Epithelial cell of proximal tubule (primary cell): ENCODE measurements around the gene ZNF740. TPM values are rescaled to one million over a fixed set of nuclear protein-coding genes. Genes with fewer than 3 reads are reported as not detected.

ENCODE experiments used
- DNase-seq: peaks from one replicate; pipeline ENCODE4 v3.0.0-alpha.2; 2011; ENCODE audit warnings: low read depth
- H3K4me3 ChIP-seq: 2 replicates; pipeline ENCODE4 v1.5.1; 2011; ENCODE audit warnings: low read depth, mild to moderate bottlenecking, low read length
- total RNA-seq: library from RNA; depleted of rRNA; stranded (reverse); fragments of >200 nt; gene quantifications from 2 replicates; pipeline ENCODE4 v1.2.3, GENCODE V29; 2015
- TF ChIP-seq, protein P1 (sequence below): conservative IDR thresholded peaks from 2 replicates; pipeline ENCODE4 v1.5.1; 2012; ENCODE audit warnings: low read depth, mild to moderate bottlenecking, low read length

The ZNF740 gene
- total RNA-seq, 1 donor from 2014 or later = 5.5 TPM

GRCh38 chr12:53232646-53233461 lies 52.3 kb downstream of the ZNF740 start:
- H3K4me3 ChIP-seq = peak overlapping the region; percentile 47
- no peak for DNase-seq
- TF ChIP-seq, protein P1, sequence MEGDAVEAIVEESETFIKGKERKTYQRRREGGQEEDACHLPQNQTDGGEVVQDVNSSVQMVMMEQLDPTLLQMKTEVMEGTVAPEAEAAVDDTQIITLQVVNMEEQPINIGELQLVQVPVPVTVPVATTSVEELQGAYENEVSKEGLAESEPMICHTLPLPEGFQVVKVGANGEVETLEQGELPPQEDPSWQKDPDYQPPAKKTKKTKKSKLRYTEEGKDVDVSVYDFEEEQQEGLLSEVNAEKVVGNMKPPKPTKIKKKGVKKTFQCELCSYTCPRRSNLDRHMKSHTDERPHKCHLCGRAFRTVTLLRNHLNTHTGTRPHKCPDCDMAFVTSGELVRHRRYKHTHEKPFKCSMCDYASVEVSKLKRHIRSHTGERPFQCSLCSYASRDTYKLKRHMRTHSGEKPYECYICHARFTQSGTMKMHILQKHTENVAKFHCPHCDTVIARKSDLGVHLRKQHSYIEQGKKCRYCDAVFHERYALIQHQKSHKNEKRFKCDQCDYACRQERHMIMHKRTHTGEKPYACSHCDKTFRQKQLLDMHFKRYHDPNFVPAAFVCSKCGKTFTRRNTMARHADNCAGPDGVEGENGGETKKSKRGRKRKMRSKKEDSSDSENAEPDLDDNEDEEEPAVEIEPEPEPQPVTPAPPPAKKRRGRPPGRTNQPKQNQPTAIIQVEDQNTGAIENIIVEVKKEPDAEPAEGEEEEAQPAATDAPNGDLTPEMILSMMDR = no peak

- TF ChIP-seq, protein P1 = no peak
- DNase-seq = no peak
- H3K4me3 ChIP-seq = no peak overlapping the region
Measured at GRCh38 chr12:53233671-53234121, 53.2 kb downstream of the ZNF740 start.

DNA sequence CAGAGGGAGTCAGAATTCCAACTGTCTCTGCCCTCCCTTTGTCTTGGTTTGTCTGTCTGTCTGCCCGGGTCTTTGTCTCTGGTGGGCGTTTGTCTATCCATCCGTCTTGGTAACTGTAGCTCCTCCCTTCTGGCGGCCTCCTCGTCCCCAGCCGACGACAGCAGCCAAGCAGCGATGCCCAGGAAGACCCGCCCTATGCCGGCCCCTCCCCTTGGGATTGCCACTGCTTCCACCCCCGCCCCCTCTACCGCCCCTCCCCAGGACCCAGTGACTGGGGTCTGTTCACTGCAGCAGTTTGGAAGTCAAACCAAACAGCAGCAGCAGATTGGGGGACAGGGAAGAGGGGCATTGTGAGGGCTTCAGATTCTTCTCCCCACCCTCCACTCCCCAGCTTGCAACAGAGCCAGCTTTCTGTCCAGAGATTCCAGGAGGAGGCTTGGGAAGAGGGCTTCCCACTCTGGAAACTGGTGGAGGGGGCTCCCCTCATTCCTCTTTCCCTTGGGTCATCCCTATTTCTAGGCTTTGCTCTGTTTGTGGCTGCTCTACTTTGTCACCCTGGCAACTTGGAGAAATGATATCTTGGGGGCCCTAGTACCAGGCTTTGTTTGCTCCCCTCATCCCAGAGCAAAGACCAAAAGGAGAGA lies 53.9 kb downstream of the ZNF740 start:
- TF ChIP-seq, protein P1 = no peak
- DNase-seq = no peak

DNA sequence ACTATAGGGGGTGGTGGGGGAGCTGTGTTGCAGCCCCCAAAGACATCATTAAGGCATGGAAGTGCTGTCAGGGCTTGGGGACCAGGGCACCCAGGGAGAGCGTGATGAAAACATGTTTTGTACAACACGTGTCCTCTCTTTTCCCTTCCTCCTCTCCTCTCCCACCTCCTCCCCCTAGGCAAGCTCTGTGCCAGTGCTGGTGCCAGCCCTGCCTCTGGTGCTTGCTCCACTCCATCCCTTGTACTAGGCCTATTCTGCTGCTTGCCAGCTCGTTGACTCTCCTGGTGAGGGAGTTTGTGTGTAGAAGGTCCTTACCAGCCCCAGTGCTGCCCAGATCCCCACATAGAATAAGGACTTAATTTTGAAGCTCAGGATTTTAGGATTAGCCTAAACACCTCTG lies 54.6 kb downstream of the ZNF740 start:
- no peak overlapping the region for H3K4me3 ChIP-seq
- TF ChIP-seq, protein P1 = no peak
- no peak for DNase-seq

More for the DNA sequence above, 53.9 kb downstream of the ZNF740 start:
- H3K4me3 ChIP-seq = no peak overlapping the region

DNA sequence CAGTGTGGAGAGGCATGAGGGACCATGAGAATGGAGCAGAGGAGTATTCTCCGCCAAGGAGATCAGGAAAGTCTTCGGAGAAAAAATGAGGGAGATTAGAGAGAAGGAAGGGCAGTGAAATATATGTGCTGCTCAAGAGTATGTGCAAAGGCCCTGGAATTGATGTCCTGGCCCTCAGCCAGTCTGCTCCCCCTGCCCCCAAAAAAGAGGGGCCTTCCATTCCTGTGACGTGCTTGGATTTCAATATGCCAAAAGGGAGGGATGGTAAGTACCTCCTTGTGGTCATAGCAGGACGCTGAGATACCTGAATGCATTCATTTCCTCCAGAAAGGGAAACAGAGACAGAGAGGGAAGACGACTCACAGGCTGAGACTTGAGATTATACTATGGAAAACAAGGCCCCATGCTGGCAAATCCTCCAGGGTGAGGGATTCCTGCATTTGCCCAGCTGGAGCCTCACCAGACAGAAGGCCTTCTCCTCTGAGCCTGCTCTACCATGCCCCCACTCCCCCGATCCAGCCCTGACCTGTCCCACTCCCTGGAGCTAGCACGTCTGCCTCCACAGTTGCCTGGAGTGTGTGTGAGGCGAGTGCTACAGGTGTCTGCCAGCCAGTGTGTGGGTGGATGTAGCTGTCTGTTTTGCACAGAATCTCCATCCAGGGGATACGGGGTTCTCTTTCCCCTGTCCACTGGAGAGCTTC lies 55.4 kb downstream of the ZNF740 start:
- no peak overlapping the region for H3K4me3 ChIP-seq
- DNase-seq = no peak
- TF ChIP-seq, protein P1 = no peak

GRCh38 chr12:53236443-53237111 lies 56.1 kb downstream of the ZNF740 start:
- no peak overlapping the region for H3K4me3 ChIP-seq
- TF ChIP-seq, protein P1 = no peak
- DNase-seq = no peak
